Measurements from ENCODE around the gene DCAF10. TPM values are rescaled to one million over a fixed set of nuclear protein-coding genes. Genes with fewer than 3 reads are reported as not detected.
"Not testable (repeated sequence)": the region's sequence is repeated elsewhere in the genome, so short reads cannot be mapped to it uniquely, and the experiment has no call there.

Gene DCAF10
- total and polyA plus RNA-seq, 2 of the 8 experiments (the other 6 are each of a cell fraction or from before 2014, with no cell fraction given), result 7.1 to 15.0 TPM

DNA sequence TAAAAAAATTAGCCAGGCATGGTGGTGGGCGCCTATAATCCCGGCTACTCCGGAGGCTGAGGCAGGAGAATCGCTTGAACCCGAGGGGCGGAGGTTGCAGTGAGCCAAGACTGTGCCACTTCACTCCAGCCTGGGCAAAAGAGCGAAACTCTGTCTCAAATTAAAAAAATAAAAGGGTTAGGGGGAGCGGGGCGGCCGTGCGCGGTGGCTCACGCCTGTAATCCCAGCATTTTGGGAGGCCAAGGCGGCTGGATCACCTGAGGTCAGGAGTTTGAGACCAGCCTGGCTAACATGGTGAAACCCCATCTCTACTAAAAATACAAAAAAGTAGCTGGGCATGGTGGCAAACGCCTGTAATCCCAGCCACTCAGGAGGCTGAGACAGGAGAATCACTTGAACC is 9.1 kb downstream of the DCAF10 start:
- H2AFZ ChIP-seq (ENCODE audit: low read length); H2BK15ac ChIP-seq (ENCODE audit: low read length); H3K27ac ChIP-seq (ENCODE audit: low read depth, low read length); POLR2A ChIA-PET (ENCODE audit: partially characterized antibody); H3K4ac ChIP-seq (replicated peaks; ENCODE audit: insufficient read length, low read depth, low read length); H3K18ac ChIP-seq (ENCODE audit: extremely low read depth, low read length); H4K5ac ChIP-seq (ENCODE audit: insufficient read length, low read depth, low read length); H3K36me3 ChIP-seq (ENCODE audit: control insufficient read depth in 2 of 4, insufficient read depth in 4 of 4, low read length in 3 of 4); FAIRE-seq; H2BK5ac ChIP-seq (ENCODE audit: low read depth, low read length); H3K23me2 ChIP-seq (ENCODE audit: low read depth, low read length); H2BK120ac ChIP-seq (replicated peaks; ENCODE audit: low read depth, low read length); H2AK5ac ChIP-seq (ENCODE audit: low read depth, low read length); H2BK20ac ChIP-seq (ENCODE audit: low read length); H3K56ac ChIP-seq (replicated peaks; ENCODE audit: insufficient read length, low read depth, low read length); H3K9me3 ChIP-seq (ENCODE audit: insufficient read depth in 2 of 2, low read depth in 1 of 2, low read length in 1 of 2); H3K4me1 ChIP-seq (replicated peaks in 1 of 4; ENCODE audit: control insufficient read depth in 3 of 4, insufficient read depth in 4 of 4, low read length in 3 of 4); H3K4me3 ChIP-seq (ENCODE audit: extremely low read depth in 1 of 4, insufficient read depth in 2 of 4, low read depth in 3 of 4, low read length in 4 of 4); H3K79me2 ChIP-seq (ENCODE audit: control insufficient read depth in 1 of 2, insufficient read depth in 2 of 2, low read length in 2 of 2); H4K91ac ChIP-seq (replicated peaks; ENCODE audit: insufficient read length, low read length); H3K4me2 ChIP-seq (ENCODE audit: insufficient read depth in 1 of 2, low read depth in 2 of 2, low read length in 2 of 2); H3K9ac ChIP-seq (replicated peaks in 1 of 4; ENCODE audit: extremely low read depth in 1 of 4, low read depth in 3 of 4, low read length in 3 of 4); H3K79me1 ChIP-seq (ENCODE audit: low read depth, low read length); H3K14ac ChIP-seq (ENCODE audit: insufficient read length); H3K23ac ChIP-seq (ENCODE audit: insufficient read length); H2BK12ac ChIP-seq (ENCODE audit: low read depth, low read length); H4K8ac ChIP-seq (ENCODE audit: extremely low read depth, insufficient read depth, low read length); H4K20me1 ChIP-seq (replicated peaks in 1 of 2; ENCODE audit: control insufficient read depth in 1 of 2, insufficient read depth in 2 of 2, low read length in 2 of 2); DNase-seq (ENCODE audit: low read depth in 1 of 2, low spot score in 2 of 2); H3K27me3 ChIP-seq (replicated peaks in 1 of 4; ENCODE audit: control insufficient read depth in 3 of 4, extremely low read depth in 1 of 4, insufficient read depth in 3 of 4, low read length in 3 of 4): not testable (repeated sequence)
- CTCF ChIA-PET (ENCODE audit: partially characterized antibody), result interaction anchor here (0.9 kb wide), 2 partner anchors 9 to 106 kb away, joined by 3 read pairs; no protein-coding TSS in a partner anchor
- WGBS, 2 experiments (ENCODE audit: extremely low coverage in 1 of 2, insufficient coverage in 1 of 2, insufficient read length in 1 of 2, insufficient replicate concordance in 2 of 2, low coverage in 1 of 2, low lambda C conversion rate in 2 of 2, missing lambda C conversion rate in 1 of 2), result 94% methylated on average over 15 of the region's 15 CpGs; no CpG with 5 or more reads in 1 of the 2 experiments

Data from H1 (cell line).